22Rv1 (cell line): ENCODE results near the gene SLC8A1.

Source experiments
- H3K27ac ChIP-seq: fragments of 450-650 bp; 2 replicates; pipeline ENCODE4 v1.5.1; 2017
- CTCF ChIP-seq: fragments of 450-650 bp; IDR thresholded peaks from 2 replicates; pipeline ENCODE4 v1.5.1; 2017; ENCODE audit warnings: mild to moderate bottlenecking
- ZFX ChIP-seq: fragments of 450-650 bp; IDR thresholded peaks from 2 replicates; pipeline ENCODE4 v1.6.1; 2017; ENCODE audit warnings: antibody characterized with exemption, borderline replicate concordance

The SLC8A1 gene

GRCh38 chr2:40364151-40364874 is 87.6 kb downstream of the SLC8A1 start:
- no peak overlapping the region for H3K27ac ChIP-seq
- no peak for TF ChIP-seq ZFX
- TF ChIP-seq CTCF = no peak

- no peak for TF ChIP-seq ZFX
- TF ChIP-seq CTCF = no peak
- no peak overlapping the region for H3K27ac ChIP-seq
These were observed 88.3 kb downstream of the SLC8A1 start for GRCh38 chr2:40363631-40364030.

GRCh38 chr2:40363231-40363630 is 88.7 kb downstream of the SLC8A1 start:
- H3K27ac ChIP-seq = no peak overlapping the region
- no peak for TF ChIP-seq ZFX
- no peak for TF ChIP-seq CTCF

- TF ChIP-seq ZFX = no peak
- TF ChIP-seq CTCF = no peak
- no peak overlapping the region for H3K27ac ChIP-seq
These were observed 90.4 kb downstream of the SLC8A1 start for GRCh38 chr2:40361478-40361877.

GRCh38 chr2:40360652-40361051 is 91.2 kb downstream of the SLC8A1 start:
- TF ChIP-seq ZFX (no peak), CTCF (no peak)
- no peak overlapping the region for H3K27ac ChIP-seq

- TF ChIP-seq CTCF (no peak), ZFX (no peak)
- no peak overlapping the region for H3K27ac ChIP-seq
These were observed 92.1 kb downstream of the SLC8A1 start for GRCh38 chr2:40359811-40360210.

GRCh38 chr2:40358783-40359182 is 93.1 kb downstream of the SLC8A1 start:
- no peak overlapping the region for H3K27ac ChIP-seq
- TF ChIP-seq ZFX (no peak), CTCF (no peak)
